Endodermal cell (in vitro differentiated cells): ENCODE results near the gene LYZL1. TPM values are rescaled to one million over a fixed set of nuclear protein-coding genes. Genes with fewer than 3 reads are reported as not detected.

ENCODE experiments used
- DNase-seq: peaks from one replicate; pipeline ENCODE4 v3.0.0-alpha.2; 2017
- H3K27ac ChIP-seq: 2 replicates; pipeline ENCODE4 v1.5.1; 2013; ENCODE audit warnings: mild to moderate bottlenecking, low read depth, low read length, moderate library complexity
- H3K27me3 ChIP-seq: 2 replicates; pipeline ENCODE4 v1.6.1; 2013; ENCODE audit warnings: mild to moderate bottlenecking, low read length, moderate library complexity; ENCODE audit not compliant: insufficient read depth, control insufficient read depth, poor library complexity, severe bottlenecking
- H3K36me3 ChIP-seq: 2 replicates; pipeline ENCODE4 v1.7.0; 2013; ENCODE audit warnings: mild to moderate bottlenecking, low read length, moderate library complexity; ENCODE audit not compliant: control insufficient read depth, insufficient read depth
- H3K4me1 ChIP-seq: one replicate; pipeline ENCODE4 v1.7.0; 2013; ENCODE audit warnings: low read length; ENCODE audit not compliant: control insufficient read depth, insufficient read depth
- H3K4me3 ChIP-seq: 2 replicates; pipeline ENCODE4 v1.5.1; 2013; ENCODE audit warnings: mild to moderate bottlenecking, low read length, moderate library complexity
- H3K9ac ChIP-seq: 2 replicates; pipeline ENCODE4 v1.6.1; 2013; ENCODE audit warnings: mild to moderate bottlenecking, low read length, moderate library complexity; ENCODE audit not compliant: poor library complexity, severe bottlenecking; ENCODE audit errors: extremely low read depth
- H3K9me3 ChIP-seq: 2 replicates; pipeline ENCODE4 v1.6.1; 2013; ENCODE audit warnings: mild to moderate bottlenecking, low read length, moderate library complexity; ENCODE audit not compliant: control insufficient read depth
- H3K27ac Mint-ChIP-seq: 2 replicates; pipeline ENCODE4 v1.8.0; 2020; ENCODE audit warnings: mixed read lengths
- H3K27me3 Mint-ChIP-seq: 2 replicates; pipeline ENCODE4 v1.8.0; 2021; ENCODE audit warnings: mild to moderate bottlenecking, mixed read lengths; ENCODE audit not compliant: insufficient read depth
- H3K36me3 Mint-ChIP-seq: 2 replicates; pipeline ENCODE4 v1.8.0; 2020; ENCODE audit warnings: low read depth, mixed read lengths
- H3K4me1 Mint-ChIP-seq: 2 replicates; pipeline ENCODE4 v1.8.0; 2020; ENCODE audit warnings: mixed read lengths
- H3K4me3 Mint-ChIP-seq: 2 replicates; pipeline ENCODE4 v1.8.0; 2020; ENCODE audit warnings: mild to moderate bottlenecking, moderate library complexity, mixed read lengths
- H3K9me3 Mint-ChIP-seq: 2 replicates; pipeline ENCODE4 v1.8.0; 2020; ENCODE audit warnings: mild to moderate bottlenecking, mixed read lengths
- WGBS, 2 experiments: methylation state at CpG; one replicate each; pipeline versions ENCODE4 v1.1.5 to v1.1.7; 2013; ENCODE audit warnings: missing lambda C conversion rate in 2 of 2, mixed read lengths in 1 of 2; ENCODE audit not compliant: insufficient coverage in 1 of 2, insufficient read length in 1 of 2; 5-methylcytosine and 5-hydroxymethylcytosine counted together
- total RNA-seq, 2 donors: library from RNA; stranded (reverse); fragmentation: NEBNext Ultra II Directional in 1 of 2; extraction: Animal tissue kit (Norgen Biotek cat#: 25700) in 1 of 2; gene quantifications; 2 replicates in 1 of 2; 3 replicates in 1 of 2; pipeline ENCODE4 v1.2.1, GENCODE V29; 2021
- TF ChIP-seq, protein P1 (sequence below): fragments of 200-600 bp; sonication (generic); conservative IDR thresholded peaks from 2 replicates; pipeline ENCODE4 v1.5.0; 2021; ENCODE audit warnings: antibody characterized with exemption, mild to moderate bottlenecking

Gene LYZL1
- total RNA-seq, 2 donors from 2014 or later, result not detected

DNA sequence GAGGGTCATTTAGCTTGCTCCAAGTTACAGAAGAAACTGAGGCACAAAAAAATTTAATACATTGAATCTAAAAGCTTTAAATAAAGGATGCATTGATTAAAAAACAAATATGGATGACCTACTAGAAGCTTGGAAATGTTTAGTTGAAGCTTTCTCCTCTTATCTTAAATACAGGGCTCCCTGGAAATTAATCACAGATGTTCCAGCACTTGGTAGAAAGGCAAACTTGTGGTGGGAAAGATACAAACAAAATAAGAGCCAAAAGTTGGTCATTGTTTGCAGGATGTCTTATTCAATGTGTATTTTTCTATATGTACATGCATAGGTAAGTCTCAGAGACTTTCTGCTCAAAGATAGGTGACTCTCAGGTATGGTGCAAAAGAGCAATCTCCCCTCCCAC, 40.7 kb upstream of the LYZL1 start:
- Mint-ChIP-seq H3K4me3 (no peak overlapping the region), H3K27me3 (peaks cover 7% of the 10 kb centered on the region), H3K27ac (no peak overlapping the region), H3K9me3 (no peaks in the 10 kb centered on the region), H3K36me3 (no peaks in the 10 kb centered on the region), H3K4me1 (peaks cover 19% of the 10 kb centered on the region)
- Histone ChIP-seq H3K27ac (no peak overlapping the region), H3K9ac (no peak overlapping the region), H3K9me3 (no peaks in the 10 kb centered on the region), H3K4me1 (peaks cover 3% of the 10 kb centered on the region), H3K36me3 (no peaks in the 10 kb centered on the region), H3K27me3 (no peaks in the 10 kb centered on the region), H3K4me3 (no peak overlapping the region)
- DNase-seq, result no peak
- TF ChIP-seq, protein P1, sequence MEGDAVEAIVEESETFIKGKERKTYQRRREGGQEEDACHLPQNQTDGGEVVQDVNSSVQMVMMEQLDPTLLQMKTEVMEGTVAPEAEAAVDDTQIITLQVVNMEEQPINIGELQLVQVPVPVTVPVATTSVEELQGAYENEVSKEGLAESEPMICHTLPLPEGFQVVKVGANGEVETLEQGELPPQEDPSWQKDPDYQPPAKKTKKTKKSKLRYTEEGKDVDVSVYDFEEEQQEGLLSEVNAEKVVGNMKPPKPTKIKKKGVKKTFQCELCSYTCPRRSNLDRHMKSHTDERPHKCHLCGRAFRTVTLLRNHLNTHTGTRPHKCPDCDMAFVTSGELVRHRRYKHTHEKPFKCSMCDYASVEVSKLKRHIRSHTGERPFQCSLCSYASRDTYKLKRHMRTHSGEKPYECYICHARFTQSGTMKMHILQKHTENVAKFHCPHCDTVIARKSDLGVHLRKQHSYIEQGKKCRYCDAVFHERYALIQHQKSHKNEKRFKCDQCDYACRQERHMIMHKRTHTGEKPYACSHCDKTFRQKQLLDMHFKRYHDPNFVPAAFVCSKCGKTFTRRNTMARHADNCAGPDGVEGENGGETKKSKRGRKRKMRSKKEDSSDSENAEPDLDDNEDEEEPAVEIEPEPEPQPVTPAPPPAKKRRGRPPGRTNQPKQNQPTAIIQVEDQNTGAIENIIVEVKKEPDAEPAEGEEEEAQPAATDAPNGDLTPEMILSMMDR, result no peak

DNA sequence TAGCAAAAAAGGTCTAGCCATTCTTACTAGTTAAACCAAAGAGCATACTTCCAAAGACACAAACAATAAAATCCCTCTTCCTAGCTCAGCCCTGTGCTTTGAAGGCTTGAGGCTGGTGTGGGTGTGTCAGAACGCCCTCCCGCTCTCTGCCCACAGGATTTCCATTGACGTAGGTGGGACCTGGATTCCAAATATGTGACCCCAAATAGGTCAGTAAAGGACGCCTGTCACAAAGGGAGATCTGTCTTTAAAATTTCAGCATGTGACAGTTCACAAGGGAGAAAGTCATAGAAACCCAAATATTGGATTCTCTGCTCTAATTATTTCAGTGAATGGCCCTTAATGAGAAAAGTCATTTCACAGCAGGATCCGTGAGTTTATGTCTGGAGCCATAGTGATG, 39.9 kb upstream of the LYZL1 start:
- TF ChIP-seq, protein P1, result no peak
- no peak overlapping the region for H3K27ac Mint-ChIP-seq
- H3K36me3 Mint-ChIP-seq, result no peaks in the 10 kb centered on the region
- H3K4me1 Mint-ChIP-seq, result peaks cover 21% of the 10 kb centered on the region
- H3K36me3 ChIP-seq, result no peaks in the 10 kb centered on the region
- H3K9me3 ChIP-seq, result no peaks in the 10 kb centered on the region
- no peak for DNase-seq
- no peaks in the 10 kb centered on the region for H3K9me3 Mint-ChIP-seq
- WGBS, 2 experiments, result 77 to 87% methylated on average over 4 to 5 of the region's 5 CpGs
- H3K27me3 Mint-ChIP-seq, result peaks cover 7% of the 10 kb centered on the region
- no peak overlapping the region for H3K4me3 Mint-ChIP-seq
- no peak overlapping the region for H3K27ac ChIP-seq
- no peak overlapping the region for H3K9ac ChIP-seq
- H3K27me3 ChIP-seq, result no peaks in the 10 kb centered on the region
- peaks cover 3% of the 10 kb centered on the region for H3K4me1 ChIP-seq
- no peak overlapping the region for H3K4me3 ChIP-seq

DNA sequence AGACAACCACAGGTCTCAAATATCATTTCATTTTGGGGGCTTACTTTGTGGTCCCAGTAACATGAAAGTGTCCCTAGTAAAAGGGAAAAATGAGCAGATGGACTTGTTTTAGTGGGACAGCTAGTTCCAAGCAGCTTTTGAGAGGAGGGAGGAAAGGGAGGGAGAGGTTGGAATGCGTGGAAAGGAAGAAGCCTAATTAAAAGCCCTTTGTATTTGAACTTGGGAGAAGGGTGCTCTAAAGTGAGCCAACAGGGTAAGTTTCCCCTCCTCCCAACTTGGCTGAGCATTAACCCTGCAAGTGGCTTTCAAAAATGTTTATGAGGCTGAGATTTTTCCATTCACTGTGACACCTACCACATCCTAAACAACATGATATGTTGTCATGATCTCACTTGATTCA, 38.8 kb upstream of the LYZL1 start:
- H3K27ac ChIP-seq, result no peak overlapping the region
- DNase-seq, result no peak
- Mint-ChIP-seq H3K4me3 (no peak overlapping the region), H3K9me3 (no peaks in the 10 kb centered on the region), H3K27me3 (peaks cover 7% of the 10 kb centered on the region), H3K27ac (no peak overlapping the region), H3K36me3 (no peaks in the 10 kb centered on the region), H3K4me1 (peaks cover 30% of the 10 kb centered on the region)
- H3K9ac ChIP-seq, result no peak overlapping the region
- H3K36me3 ChIP-seq, result no peaks in the 10 kb centered on the region
- WGBS, 2 experiments, result 81 to 100% methylated on average over 1 of the region's 1 CpG
- no peaks in the 10 kb centered on the region for H3K9me3 ChIP-seq
- peaks cover 7% of the 10 kb centered on the region for H3K4me1 ChIP-seq
- H3K4me3 ChIP-seq, result no peak overlapping the region
- TF ChIP-seq, protein P1, result no peak
- H3K27me3 ChIP-seq, result no peaks in the 10 kb centered on the region
